Urinary bladder (tissue), 3 donors: ENCODE data around the gene C17orf114.

Experiments used
- DNase-seq: peaks from one replicate; pipeline ENCODE4 v3.0.0-alpha.2; 2015; ENCODE audit errors: extremely low spot score
- H3K27ac ChIP-seq: one replicate; pipeline ENCODE4 v1.5.1; 2013; ENCODE audit warnings: low read depth, mild to moderate bottlenecking, moderate library complexity
- H3K36me3 ChIP-seq: one replicate; pipeline ENCODE4 v1.6.1; 2013; ENCODE audit warnings: mild to moderate bottlenecking, moderate library complexity; ENCODE audit not compliant: insufficient read depth
- H3K4me1 ChIP-seq: one replicate; pipeline ENCODE4 v1.6.1; 2013; ENCODE audit warnings: mild to moderate bottlenecking, moderate library complexity; ENCODE audit not compliant: insufficient read depth
- H3K4me3 ChIP-seq: one replicate; pipeline ENCODE4 v1.5.1; 2013; ENCODE audit warnings: low read depth, low read length
- WGBS: extraction: QIAGEN DNeasy Blood & Tissue Kit; methylation state at CpG from one replicate; pipeline ENCODE4 v1.1.7; 2013; 5-methylcytosine and 5-hydroxymethylcytosine counted together
- donor health status: healthy with polysubstance abuse.
- donor health status: healthy.

C17orf114 gene

GRCh38 chr17:4810696-4811290 lies 8.7 kb upstream of the C17orf114 start:
- Histone ChIP-seq H3K4me1 (no peaks in the 10 kb centered on the region), H3K4me3 (no peak overlapping the region), H3K27ac (no peak overlapping the region), H3K36me3 (peaks cover 1% of the 10 kb centered on the region)
- no peak for DNase-seq
- 62% methylated on average over 13 of the region's 13 CpGs for WGBS

- no peak for DNase-seq
- H3K27ac ChIP-seq, result no peak overlapping the region
- H3K4me1 ChIP-seq, result no peaks in the 10 kb centered on the region
- H3K4me3 ChIP-seq, result no peak overlapping the region
- H3K36me3 ChIP-seq, result no peaks in the 10 kb centered on the region
- WGBS, result 57% methylated on average over 6 of the region's 6 CpGs
These were observed 6.2 kb upstream of the C17orf114 start for GRCh38 chr17:4808378-4808767.

DNA sequence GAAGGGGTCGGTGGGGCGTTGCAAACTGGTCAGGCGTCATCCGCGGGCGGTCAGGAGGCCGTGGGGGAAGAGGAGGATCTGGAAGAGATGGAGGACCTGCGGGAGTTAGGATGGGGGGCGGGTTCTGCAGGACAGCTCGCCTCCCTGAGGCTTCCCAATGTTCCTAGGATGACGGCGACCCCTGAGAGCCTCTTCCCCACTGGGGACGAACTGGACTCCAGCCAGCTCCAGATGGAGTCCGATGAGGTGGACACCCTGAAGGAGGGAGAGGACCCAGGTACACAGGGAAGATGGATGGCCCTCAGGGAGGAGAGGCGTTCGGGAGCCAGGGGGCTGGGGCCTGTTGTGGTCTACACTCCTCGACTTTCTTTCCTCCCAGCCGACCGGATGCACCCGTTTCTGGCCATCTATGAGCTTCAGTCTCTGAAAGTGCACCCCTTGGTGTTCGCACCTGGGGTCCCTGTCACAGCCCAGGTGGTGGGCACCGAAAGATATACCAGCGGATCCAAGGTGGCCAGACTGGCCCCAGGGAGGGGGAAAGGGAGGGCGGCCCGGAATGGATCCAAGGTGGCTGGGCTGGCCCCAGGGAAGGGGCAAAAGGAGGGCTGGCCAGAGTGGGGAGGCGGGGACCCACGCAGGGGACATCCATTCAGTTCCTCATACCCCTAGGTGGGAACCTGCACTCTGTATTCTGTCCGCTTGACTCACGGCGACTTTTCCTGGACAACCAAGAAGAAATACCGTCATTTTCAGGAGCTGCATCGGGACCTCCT lies 5.7 kb upstream of the C17orf114 start:
- H3K4me1 ChIP-seq, result no peaks in the 10 kb centered on the region
- no peak overlapping the region for H3K27ac ChIP-seq
- 29% methylated on average over 32 of the region's 32 CpGs for WGBS
- DNase-seq, result no peak
- H3K4me3 ChIP-seq, result peak overlapping the region; percentile 95
- no peaks in the 10 kb centered on the region for H3K36me3 ChIP-seq

DNA sequence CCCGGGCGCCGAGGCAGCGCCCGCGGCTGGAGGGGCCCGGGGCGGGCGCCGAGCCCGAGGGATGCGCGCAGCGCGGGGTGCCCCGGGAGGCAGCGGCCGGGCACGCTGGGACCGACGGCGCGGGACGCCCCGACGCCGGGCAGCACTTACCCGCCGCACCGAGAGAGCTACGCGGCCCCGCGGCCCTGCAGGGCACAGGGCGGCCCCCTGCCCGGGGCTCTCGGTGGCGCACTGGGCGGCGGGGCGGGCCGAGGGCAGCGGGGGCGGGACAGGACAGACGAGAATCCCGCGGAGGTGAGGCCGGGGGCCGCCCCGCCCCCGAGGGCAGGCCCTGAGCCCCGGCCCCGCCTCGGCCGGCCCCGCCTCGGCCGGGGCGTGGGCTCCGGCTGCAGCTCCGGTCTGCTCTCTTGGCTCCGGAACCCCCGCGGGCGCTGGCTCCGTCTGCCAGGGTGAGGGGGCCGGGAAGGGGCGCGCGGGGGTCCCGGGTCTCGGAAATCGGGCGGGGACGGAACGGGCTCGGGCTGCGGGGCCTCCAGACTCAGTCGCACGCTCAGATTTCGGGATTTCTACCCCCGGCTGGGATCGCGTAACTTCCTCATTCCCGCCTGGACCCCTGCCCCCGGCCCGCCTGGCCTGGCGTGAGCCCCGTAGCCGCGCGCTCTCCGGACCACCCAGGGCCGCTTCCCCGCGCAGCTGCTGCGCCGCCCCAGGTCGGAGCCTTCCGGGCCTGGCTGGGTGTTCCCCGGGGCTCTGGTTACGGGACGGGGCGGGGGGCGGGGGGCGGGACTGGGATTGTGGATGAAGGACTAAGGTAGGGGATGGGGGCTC lies 4.9 kb upstream of the C17orf114 start, which contains the start of gene PLD2:
Gene PLD2 (plus strand): TSS at position 376 of the 828 bp plus-strand sequence. CDS start 621 bp downstream, outside the sequence.
- under 1% methylated on average over 104 of the region's 106 CpGs for WGBS
- Histone ChIP-seq H3K27ac (no peak within 1 kb of the TSS), H3K4me1 (no peaks in the 10 kb centered on the region), H3K4me3 (peak within 1 kb of the TSS; percentile 95), H3K36me3 (no peaks in the 10 kb centered on the region)
- DNase-seq, result no peak

DNA sequence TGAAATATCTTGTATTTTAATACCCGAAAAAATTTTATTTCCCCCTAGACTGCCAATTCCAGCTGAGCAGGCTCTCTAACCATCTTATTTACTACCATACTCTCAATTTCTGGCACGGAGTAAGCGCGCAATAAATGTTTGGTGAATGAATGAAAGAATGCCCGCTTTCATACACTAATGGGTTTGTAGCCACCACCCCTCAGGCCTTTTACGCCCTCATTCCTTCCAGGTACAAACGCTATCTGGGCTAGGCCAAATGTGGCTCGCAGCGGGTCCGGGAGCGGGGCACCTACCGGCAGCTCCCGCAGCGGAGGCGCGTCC lies 4.3 kb upstream of the C17orf114 start:
- 2% methylated on average over 16 of the region's 16 CpGs for WGBS
- Histone ChIP-seq H3K4me1 (no peaks in the 10 kb centered on the region), H3K27ac (no peak overlapping the region), H3K4me3 (peak overlapping the region; percentile 95), H3K36me3 (no peaks in the 10 kb centered on the region)
- DNase-seq, result no peak

DNA sequence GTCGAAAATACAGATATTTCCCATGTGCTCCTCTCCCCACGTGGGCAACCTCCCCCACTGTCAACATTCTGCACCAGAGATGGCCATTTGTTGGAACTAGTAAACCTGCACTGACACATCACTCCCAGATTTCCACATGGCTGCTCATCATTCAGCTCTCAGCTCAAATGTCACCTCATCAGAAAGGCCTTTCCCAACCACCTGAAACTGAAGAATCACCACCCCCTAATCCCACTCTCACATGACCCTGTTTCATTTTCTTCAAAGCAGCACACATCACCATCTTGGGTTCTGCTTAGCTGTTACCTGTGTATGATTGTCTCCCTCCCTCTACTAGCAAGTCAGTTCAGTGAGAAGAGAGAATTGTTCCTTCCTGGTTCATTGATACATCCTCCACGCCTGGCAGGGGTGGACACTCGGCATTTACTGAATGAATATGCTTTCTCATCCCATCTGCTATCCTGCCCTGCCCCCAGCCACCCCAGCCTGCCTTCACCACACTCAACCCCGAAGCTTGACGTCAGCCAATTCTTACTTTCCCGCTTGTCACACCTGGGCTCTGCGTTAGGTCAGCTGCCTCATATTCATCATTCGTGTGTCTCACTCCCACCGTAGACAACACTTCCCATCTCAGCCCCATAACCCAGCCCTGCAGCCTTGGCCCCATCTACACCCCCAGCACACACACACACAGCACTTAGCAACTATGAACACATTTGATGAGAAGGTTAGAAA lies 1.5 kb downstream of the C17orf114 start:
- H3K36me3 ChIP-seq, result peaks cover 3% of the 10 kb centered on the region
- no peak for DNase-seq
- WGBS, result 76% methylated on average over 10 of the region's 10 CpGs
- H3K27ac ChIP-seq, result no peak overlapping the region
- H3K4me1 ChIP-seq, result no peaks in the 10 kb centered on the region
- H3K4me3 ChIP-seq, result no peak overlapping the region

- WGBS, result under 1% methylated on average over 7 of the region's 7 CpGs
- H3K27ac ChIP-seq, result peak overlapping the region; percentile 65
- no peak for DNase-seq
These were observed 5.6 kb downstream of the C17orf114 start for GRCh38 chr17:4796552-4796920.

DNA sequence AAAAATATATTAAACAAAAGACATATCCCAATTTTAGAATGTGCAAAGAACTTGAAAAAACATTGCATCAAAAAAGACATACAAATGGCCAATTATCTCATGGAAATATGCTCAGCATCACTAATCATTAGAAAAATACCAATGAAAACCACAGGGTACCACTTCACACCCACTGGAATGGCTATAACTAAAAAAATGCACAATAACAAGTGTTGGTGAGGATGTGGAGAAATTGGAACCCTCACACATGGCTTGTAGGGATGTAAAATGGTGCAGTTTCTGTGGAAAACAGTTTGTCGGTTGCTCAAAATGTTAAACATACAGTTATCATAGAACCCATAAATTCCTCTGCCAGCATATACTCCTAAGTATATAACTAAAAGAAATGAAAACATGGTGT lies 7.0 kb downstream of the C17orf114 start:
- Histone ChIP-seq H3K4me1 (no peaks in the 10 kb centered on the region), H3K4me3 (no peak overlapping the region), H3K36me3 (peaks cover 3% of the 10 kb centered on the region), H3K27ac (no peak overlapping the region)
- no peak for DNase-seq
- 96% methylated on average over 1 of the region's 1 CpG for WGBS

More at GRCh38 chr17:4796552-4796920, 5.6 kb downstream of the C17orf114 start:
- Histone ChIP-seq H3K36me3 (peaks cover 3% of the 10 kb centered on the region), H3K4me1 (no peaks in the 10 kb centered on the region), H3K4me3 (peak overlapping the region; percentile 59)

GRCh38 chr17:4790705-4791088 lies 11.4 kb downstream of the C17orf114 start:
- H3K4me1 ChIP-seq, result no peaks in the 10 kb centered on the region
- H3K27ac ChIP-seq, result peak overlapping the region; percentile 94
- peak overlapping the region; percentile 57 for H3K4me3 ChIP-seq
- WGBS, result 32% methylated on average over 7 of the region's 7 CpGs
- no peaks in the 10 kb centered on the region for H3K36me3 ChIP-seq
- DNase-seq, result no peak

DNA sequence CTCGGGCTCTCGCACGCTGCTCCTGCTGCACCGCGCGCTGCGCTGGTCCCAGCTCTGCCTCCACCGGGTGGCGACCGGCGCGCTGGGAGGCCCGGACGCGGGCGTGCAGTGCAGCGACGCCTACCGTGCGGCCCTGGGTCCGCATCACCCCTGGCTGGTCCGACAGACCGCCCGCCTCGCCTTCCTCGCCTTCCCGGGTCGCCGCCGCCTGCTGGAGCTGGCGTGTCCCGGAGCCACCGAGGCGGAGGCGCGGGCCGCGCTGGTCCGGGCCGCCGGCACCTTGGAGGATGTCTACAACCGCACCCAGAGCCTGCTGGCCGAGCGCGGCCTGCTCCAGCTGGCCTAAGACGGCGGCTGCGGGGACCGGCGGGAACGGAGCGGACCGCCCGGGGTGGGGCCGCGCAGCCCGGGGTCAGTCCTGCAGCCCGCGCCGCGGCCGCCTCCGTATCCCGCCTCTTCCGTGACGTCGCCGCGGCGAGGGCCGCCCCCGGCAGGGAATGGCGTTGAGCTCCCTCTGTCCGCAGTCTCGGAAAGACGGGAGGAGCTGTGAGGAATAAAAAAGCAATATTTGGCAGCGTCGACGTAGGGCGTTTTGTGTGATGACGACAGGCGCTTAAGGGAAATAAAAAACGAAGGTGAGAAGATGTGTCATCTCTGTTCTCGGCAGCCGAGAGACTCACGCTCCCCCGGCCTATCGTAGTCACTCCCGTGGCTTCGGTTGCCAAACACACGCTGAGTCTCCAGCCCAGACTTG lies 12.0 kb downstream of the C17orf114 start:
- no peaks in the 10 kb centered on the region for H3K4me1 ChIP-seq
- under 1% methylated on average over 91 of the region's 91 CpGs for WGBS

GRCh38 chr17:4789701-4789950 lies 12.5 kb downstream of the C17orf114 start:
- H3K27ac ChIP-seq, result peak overlapping the region; percentile 94
- no peak for DNase-seq
- H3K4me3 ChIP-seq, result peak overlapping the region; percentile 57
- under 1% methylated on average over 25 of the region's 25 CpGs for WGBS
- no peaks in the 10 kb centered on the region for H3K4me1 ChIP-seq
- H3K36me3 ChIP-seq, result no peaks in the 10 kb centered on the region

More for the DNA sequence above, 12.0 kb downstream of the C17orf114 start:
- DNase-seq, result peak; percentile 70
- Histone ChIP-seq H3K4me3 (peak overlapping the region; percentile 57), H3K36me3 (no peaks in the 10 kb centered on the region), H3K27ac (peak overlapping the region; percentile 94)

GRCh38 chr17:4788807-4789700 lies 13.1 kb downstream of the C17orf114 start, which contains the start of gene GLTPD2:
Gene GLTPD2, plus strand, starts transcription at chr17:4788964. Its CDS starts 48 bp downstream, at chr17:4789012.
- 34% methylated on average over 62 of the region's 62 CpGs for WGBS
- no peaks in the 10 kb centered on the region for H3K36me3 ChIP-seq
- no peaks in the 10 kb centered on the region for H3K4me1 ChIP-seq
- H3K27ac ChIP-seq, result peak within 1 kb of the TSS; percentile 94
- H3K4me3 ChIP-seq, result peak within 1 kb of the TSS; percentile 57
- no peak for DNase-seq
